ENCODE results near the gene BTBD6. TPM values are rescaled to one million over a fixed set of nuclear protein-coding genes. Genes with fewer than 3 reads are reported as not detected.
A peak's percentile ranks its signal among the peaks of the same experiment; 100 is the strongest.

Gene BTBD6
- total and polyA plus RNA-seq, 2 of the 8 experiments (the other 6 are each of a cell fraction or from before 2014, with no cell fraction given): 10.1 to 10.2 TPM

GRCh38 chr14:105203057-105203531 is 45.2 kb upstream of the BTBD6 start (continued):
- no peak for TF ChIP-seq CHD2 (IDR thresholded peaks at IDR 0.05; ENCODE audit: low read length)
- peak; percentile 83 for TF ChIP-seq GABPA (IDR thresholded peaks at IDR 0.05; ENCODE audit: borderline replicate concordance, insufficient read depth, low read length)
- TF ChIP-seq SP2 (IDR thresholded peaks at IDR 0.05; ENCODE audit: low read length): no peak
- no peak for TF ChIP-seq CHD7 (IDR thresholded peaks at IDR 0.05; ENCODE audit: insufficient replicate concordance, low read length)
- no peak for TF ChIP-seq RNF2 (IDR thresholded peaks at IDR 0.05; ENCODE audit: borderline replicate concordance, low read depth, low read length, missing control alignments, poor library complexity, severe bottlenecking)
- no peak for TF ChIP-seq SUZ12 (IDR thresholded peaks at IDR 0.05; ENCODE audit: low read length)
- no peak for TF ChIP-seq RXRA (IDR thresholded peaks at IDR 0.05; ENCODE audit: insufficient read depth, low read depth, low read length)
- TF ChIP-seq CHD1 (IDR thresholded peaks at IDR 0.05; ENCODE audit: low read depth, low read length): no peak
- TF ChIP-seq CBX5 (IDR thresholded peaks at IDR 0.05; ENCODE audit: low read depth, low read length): no peak
- no peak for TF ChIP-seq BACH1 (IDR thresholded peaks at IDR 0.05; ENCODE audit: low read length)
- peak; percentile 65 to 72 for TF ChIP-seq RAD21 (IDR thresholded peaks at IDR 0.05 in 1 of 2, conservative IDR thresholded peaks at IDR 0.05 in 1 of 2; ENCODE audit: low read depth in 2 of 2, low read length in 2 of 2)

All from H1 (cell line).